Pons (tissue), 1 donor: ENCODE data around the gene KRT25.
"Not testable (repeated sequence)": the region's sequence is repeated elsewhere in the genome, so short reads cannot be mapped to it uniquely, and the experiment has no call there.

Experiments
- DNase-seq: peaks from one replicate; pipeline ENCODE4 v3.0.0-alpha.2; 2016; ENCODE audit warnings: low spot score

Gene KRT25

GRCh38 chr17:40753804-40754203, 1.3 kb downstream of the KRT25 start:
- DNase-seq = no peak

DNA sequence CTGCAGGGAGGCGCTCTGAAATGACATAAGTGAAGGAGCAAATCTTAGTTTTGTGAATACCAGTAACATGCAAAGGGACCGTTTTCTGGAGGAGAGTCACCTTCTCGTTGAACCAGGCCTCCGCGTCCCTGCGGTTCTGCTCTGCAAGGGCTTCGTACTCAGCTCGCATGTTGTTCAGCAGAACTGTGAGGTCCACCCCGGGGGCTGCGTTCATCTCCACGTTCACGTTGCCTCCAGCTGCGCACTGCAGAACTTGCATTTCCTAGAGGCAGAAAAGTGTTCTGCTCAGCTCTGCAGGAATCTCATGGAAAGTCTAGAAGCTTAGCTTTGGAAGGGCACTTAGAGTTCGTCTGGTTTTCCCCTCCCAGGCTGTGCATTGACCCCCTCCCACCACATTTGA, 4.1 kb downstream of the KRT25 start:
- no peak for DNase-seq

DNA sequence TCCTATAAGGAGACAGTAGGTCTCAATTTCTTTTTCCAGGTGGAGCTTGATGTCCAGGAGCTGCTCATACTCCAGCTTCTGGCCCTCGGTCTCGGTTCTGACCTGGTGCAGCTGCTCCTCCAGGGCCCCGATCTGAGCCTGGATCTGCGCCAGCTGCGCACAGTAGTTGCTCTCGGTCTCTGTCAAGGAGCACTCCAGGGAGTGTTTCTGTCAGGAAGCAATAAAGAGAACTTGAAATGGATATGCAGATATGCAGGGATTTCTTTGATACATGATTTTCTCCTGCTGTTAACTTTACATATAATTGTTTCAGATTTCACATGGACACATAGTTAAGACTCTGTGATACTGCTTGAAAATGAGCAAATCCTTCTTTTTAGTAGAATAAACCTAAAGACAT, 4.7 kb downstream of the KRT25 start:
- no peak for DNase-seq

DNA sequence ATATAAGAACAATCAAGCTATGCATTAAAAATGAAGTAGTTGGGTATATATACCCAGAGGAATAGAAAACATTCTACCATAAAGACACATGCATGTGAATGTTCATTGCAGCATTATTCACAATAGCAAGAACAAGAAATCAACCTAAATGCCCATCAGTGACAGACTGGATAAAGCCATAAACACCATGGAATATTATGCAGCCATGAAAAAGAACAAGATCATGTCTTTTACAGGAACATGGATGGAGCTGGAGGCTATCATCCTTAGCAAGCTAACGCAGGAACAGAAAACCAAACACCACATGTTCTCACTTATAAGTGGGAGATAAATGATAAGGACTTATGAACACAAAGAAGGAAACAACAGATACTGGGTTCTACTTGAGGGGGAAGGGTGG, 6.5 kb downstream of the KRT25 start:
- not testable (repeated sequence) for DNase-seq

- DNase-seq = no peak
These were observed 16.6 kb downstream of the KRT25 start for GRCh38 chr17:40738553-40738952.

- DNase-seq = no peak
These were observed 20.1 kb downstream of the KRT25 start for GRCh38 chr17:40735016-40735415.

GRCh38 chr17:40734018-40734417, 21.1 kb downstream of the KRT25 start:
- DNase-seq = no peak

DNA sequence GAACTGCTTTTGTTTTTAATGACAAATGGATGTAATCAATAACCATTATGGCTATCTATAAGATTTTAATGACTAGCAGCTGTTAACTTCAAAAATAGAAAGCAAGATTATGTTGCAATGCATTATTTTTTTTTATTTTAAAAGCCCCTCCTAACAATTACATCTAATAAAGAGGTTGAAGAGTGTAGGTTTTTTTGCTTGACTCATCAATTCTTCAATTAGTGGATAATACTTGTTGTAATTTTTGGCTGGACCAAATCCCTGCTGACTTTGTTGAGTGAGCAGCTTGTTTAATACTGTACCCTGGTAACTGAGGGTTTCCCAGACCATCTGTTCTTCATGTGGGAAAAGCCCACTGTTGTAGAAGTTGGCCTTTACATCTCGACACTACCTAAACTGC, 24.2 kb downstream of the KRT25 start:
- DNase-seq = no peak

DNA sequence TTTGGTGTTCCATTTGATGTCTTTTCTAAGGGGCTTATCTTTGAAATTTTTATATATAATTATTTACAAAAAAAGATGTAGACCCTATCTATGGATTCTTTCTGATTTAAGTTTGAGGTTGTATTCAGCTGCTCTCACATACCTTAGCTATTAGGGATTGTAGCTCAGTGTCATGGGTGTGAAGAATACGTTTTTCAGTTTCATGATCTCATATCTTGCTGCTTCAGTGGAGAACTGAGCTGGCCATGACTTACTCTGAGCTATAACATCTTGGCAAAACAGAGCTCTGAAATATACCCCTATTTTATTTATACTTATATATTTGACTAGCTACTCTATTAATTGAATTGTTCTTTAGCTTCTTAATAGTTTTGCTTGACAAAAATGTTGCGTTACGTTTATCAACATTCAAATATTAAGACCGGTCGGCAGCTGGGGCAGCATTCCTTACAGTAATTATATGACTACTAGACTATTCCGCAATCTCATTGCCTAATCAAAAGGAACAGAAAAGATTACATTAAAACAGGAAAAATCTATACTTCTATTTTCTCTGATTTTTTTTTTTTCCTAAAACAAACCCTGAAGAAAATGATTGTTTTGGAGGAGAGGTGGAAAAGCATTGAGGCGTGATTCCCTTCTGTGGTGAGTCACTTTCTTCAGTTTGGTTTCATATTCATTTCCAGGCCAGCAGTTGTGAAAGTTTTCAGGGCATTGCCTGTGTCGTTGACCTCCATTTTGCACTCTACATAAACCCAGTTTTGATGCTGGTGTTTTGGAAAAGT, 27.5 kb downstream of the KRT25 start:
- DNase-seq = no peak

- DNase-seq = no peak
These were observed 28.2 kb downstream of the KRT25 start for GRCh38 chr17:40726919-40727318.

GRCh38 chr17:40724656-40725055, 30.5 kb downstream of the KRT25 start:
- no peak for DNase-seq

GRCh38 chr17:40722241-40722640, 32.9 kb downstream of the KRT25 start:
- no peak for DNase-seq

- DNase-seq = no peak
These were observed 34.2 kb downstream of the KRT25 start for GRCh38 chr17:40720899-40721298.

DNA sequence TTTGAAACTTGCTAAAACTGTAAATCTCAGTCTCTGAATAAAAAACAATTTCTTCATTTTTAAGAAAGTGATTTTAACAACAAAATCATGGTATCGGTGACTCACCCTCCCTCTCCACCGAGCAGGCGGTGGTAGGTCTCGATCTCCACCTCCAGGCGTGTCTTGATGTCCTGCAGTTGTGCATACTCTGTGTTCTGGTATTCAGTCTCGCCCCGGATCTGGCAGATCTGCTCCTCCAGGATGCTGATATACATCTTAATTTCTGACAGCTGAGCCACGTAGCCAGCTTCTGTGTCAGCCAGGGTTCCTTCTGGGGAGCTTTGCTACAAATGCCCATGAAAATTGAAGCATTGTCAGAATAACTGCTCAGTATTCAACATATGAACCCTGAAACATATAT, 36.2 kb downstream of the KRT25 start:
- DNase-seq = no peak

DNA sequence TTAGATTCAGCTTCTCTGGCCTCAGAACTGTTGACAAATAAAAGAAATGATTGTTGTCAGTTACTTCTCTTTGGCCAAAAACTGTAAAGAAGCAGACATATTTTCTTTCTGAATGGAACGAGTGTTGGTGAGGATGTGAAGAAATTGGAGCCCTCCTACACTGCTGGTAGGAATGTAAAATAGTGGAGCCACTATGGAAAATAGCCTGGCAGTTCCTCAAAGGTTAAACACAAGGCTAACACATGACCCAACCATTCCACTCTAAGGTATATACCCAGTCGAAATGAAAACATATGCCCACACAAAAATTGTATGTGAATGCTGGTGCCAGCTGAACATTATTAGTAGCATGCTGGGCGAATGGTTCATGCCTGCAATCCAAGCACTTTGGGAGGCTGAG, 37.4 kb downstream of the KRT25 start:
- DNase-seq = no peak

DNA sequence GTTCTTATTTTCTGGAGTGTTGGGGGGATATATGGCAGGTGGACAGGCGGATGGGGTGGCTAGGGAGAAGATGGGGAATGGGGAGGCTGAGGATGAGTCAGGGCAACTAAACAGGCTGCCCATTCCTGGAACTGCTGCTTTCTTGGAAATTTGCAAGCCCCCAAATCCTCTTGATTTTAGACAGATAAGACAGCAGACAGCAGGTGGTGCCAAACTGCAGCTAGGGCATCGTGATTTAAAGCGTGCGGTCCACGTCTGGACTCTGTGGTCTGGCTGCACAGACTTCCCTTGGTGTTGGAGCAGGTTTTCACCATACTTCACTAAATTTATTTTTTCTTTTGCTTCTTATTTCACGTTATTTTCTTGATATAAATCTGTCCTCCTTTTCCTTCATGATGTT, 40.7 kb downstream of the KRT25 start:
- DNase-seq = no peak

DNA sequence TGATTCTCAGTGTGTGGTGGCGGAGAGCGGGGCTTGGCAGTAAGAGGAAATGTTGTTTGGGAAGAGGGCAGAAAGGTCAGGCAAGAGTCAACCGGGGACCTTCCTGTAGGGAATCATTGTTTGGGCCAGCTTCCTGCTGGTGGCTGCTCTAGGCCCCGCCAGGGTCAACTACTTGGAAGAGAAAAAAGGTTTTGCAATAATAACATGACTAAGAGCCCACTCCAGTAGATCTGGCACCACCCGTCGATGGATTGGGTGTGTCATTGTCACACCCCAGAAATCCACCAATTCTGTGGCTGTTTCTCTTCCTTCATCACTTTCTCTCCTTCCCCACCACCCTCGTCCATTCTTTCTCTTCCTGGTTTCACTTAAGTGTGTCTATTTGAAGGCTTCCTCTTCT, 47.4 kb downstream of the KRT25 start:
- no peak for DNase-seq

GRCh38 chr17:40705584-40705983, 49.5 kb downstream of the KRT25 start:
- no peak for DNase-seq

DNA sequence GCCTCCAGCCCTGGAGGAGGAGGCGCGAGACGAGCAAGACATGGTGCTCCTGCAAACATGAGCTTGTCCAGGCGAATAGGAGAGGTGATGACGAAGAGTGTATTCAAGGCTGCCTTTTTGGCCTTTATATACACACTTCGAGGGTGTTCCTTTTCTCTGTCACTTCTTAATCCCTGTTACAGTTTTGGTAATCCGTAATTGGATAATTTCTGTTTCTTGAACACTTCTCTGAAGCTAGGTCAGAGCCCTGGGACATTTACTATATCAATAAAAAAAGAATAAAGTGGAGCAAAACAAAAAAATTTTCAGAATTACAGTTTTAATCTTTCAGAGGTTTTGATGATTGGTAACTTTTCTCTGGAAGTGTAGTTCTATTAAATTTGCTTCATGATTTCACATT, 51.5 kb downstream of the KRT25 start, which contains the start of gene KRT24:
Gene KRT24 (minus strand): TSS at position 101 of the 400 bp plus-strand sequence. CDS start 59 bp downstream, at position 42.
- DNase-seq = no peak

DNA sequence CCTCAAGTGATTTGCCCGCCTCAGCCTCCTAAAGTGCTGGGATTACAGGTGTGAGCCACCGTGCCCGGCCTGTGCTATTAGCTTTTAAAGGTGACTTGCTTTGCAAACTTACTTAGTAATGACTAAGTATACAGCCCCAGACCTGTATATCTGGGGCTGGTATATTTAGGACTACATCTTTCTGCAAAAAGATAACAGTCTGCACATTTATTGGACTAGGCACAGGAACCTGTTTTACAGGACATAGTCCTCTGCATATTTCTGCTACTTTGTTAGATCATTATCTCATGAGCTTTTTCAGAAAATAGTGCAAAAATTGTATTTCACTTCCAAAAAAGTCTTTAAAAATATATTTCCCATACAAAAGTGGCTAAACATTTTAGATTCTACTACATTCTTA, 52.9 kb downstream of the KRT25 start:
- DNase-seq = no peak

DNA sequence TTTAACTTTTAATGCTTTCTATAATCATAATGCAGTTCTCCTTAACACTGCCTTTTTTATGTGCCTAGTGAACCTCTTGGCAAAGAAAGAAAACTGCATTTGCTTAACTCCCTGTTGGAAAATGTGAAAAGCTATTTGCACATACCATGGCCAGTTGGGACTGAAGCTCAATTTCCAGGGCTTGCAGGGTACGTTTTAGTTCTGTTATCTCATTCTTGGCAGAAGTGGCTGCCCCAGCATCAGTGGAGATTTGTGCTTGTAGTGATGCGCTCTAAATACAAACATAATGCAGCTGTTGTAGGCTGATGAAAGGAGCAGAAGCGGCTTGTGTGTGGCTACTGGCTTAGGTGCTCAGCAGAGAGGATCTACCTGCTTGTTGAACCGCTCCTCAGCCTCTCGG, 55.3 kb downstream of the KRT25 start:
- DNase-seq = no peak

GRCh38 chr17:40699371-40699770, 55.8 kb downstream of the KRT25 start:
- DNase-seq = no peak
